ENCODE results near the gene TP63. TPM values are rescaled to one million over a fixed set of nuclear protein-coding genes. Genes with fewer than 3 reads are reported as not detected.

The TP63 gene
- total RNA-seq, 3 donors from 2014 or later (not counting 1 experiment from before 2014, with no cell fraction given), result 0.30 TPM; not detected in 2

GRCh38 chr3:189848395-189849040 lies 217.3 kb downstream of the TP63 start:
- H3K27me3 ChIP-seq (ENCODE audit: control insufficient read depth, insufficient read depth, low read length), result no peaks in the 10 kb centered on the region
- WGBS (ENCODE audit: insufficient coverage), result 80% methylated on average over 1 of the region's 1 CpG
- H3K9me3 Mint-ChIP-seq, result peaks cover 2 to 6% of the 10 kb centered on the region in 2 donors
- no peaks in the 10 kb centered on the region for H3K36me3 Mint-ChIP-seq
- no peak overlapping the region for H3K27ac ChIP-seq (ENCODE audit: low read length)
- intact Hi-C loops (cut with micrococcal nuclease), result no loop called here
- H3K36me3 ChIP-seq (ENCODE audit: control insufficient read depth, insufficient read depth, low read length), result no peaks in the 10 kb centered on the region
- no peak overlapping the region for H3K4me3 ChIP-seq (ENCODE audit: low read length)
- no peak for TF ChIP-seq CTCF (IDR thresholded peaks at IDR 0.05)
- H3K4me1 ChIP-seq (ENCODE audit: control insufficient read depth, insufficient read depth, low read length), result no peaks in the 10 kb centered on the region
- no peaks in the 10 kb centered on the region for H3K9me3 ChIP-seq (ENCODE audit: control insufficient read depth, insufficient read depth, low read length)
- H3K27me3 Mint-ChIP-seq (ENCODE audit: low read depth in 2 of 2), result no peaks in the 10 kb centered on the region
- H3K4me3 Mint-ChIP-seq, result no peak overlapping the region
- no peaks in the 10 kb centered on the region for H3K4me1 Mint-ChIP-seq
- H3K27ac Mint-ChIP-seq, result no peak overlapping the region
- ATAC-seq (no peak), DNase-seq (no peak)

- no peak overlapping the region for H3K4me3 Mint-ChIP-seq
- no peaks in the 10 kb centered on the region for H3K4me1 Mint-ChIP-seq
- Histone ChIP-seq H3K4me3 (ENCODE audit: low read length) (no peak overlapping the region), H3K27me3 (ENCODE audit: control insufficient read depth, insufficient read depth, low read length) (no peaks in the 10 kb centered on the region), H3K27ac (ENCODE audit: low read length) (no peak overlapping the region), H3K4me1 (ENCODE audit: control insufficient read depth, insufficient read depth, low read length) (no peaks in the 10 kb centered on the region), H3K36me3 (ENCODE audit: control insufficient read depth, insufficient read depth, low read length) (no peaks in the 10 kb centered on the region), H3K9me3 (ENCODE audit: control insufficient read depth, insufficient read depth, low read length) (no peaks in the 10 kb centered on the region)
- DNase-seq (no peak), ATAC-seq (no peak)
- H3K9me3 Mint-ChIP-seq, result peaks cover 2 to 6% of the 10 kb centered on the region in 2 donors
- TF ChIP-seq CTCF (IDR thresholded peaks at IDR 0.05), result no peak
- no peaks in the 10 kb centered on the region for H3K36me3 Mint-ChIP-seq
- intact Hi-C loops (cut with micrococcal nuclease), result no loop called here
- H3K27ac Mint-ChIP-seq, result no peak overlapping the region
- 93% methylated on average over 2 of the region's 2 CpGs for WGBS (ENCODE audit: insufficient coverage)
- H3K27me3 Mint-ChIP-seq (ENCODE audit: low read depth in 2 of 2), result no peaks in the 10 kb centered on the region
Measured at GRCh38 chr3:189849262-189849661, 218.1 kb downstream of the TP63 start.

- TF ChIP-seq CTCF (IDR thresholded peaks at IDR 0.05), result no peak
- WGBS (ENCODE audit: insufficient coverage), result 89% methylated on average over 3 of the region's 4 CpGs
- no peak for ATAC-seq
Measured at GRCh38 chr3:189851682-189852081, 220.5 kb downstream of the TP63 start.

GRCh38 chr3:189853906-189854305 lies 222.7 kb downstream of the TP63 start:
- Histone ChIP-seq H3K36me3 (ENCODE audit: control insufficient read depth, insufficient read depth, low read length) (no peaks in the 10 kb centered on the region), H3K27me3 (ENCODE audit: control insufficient read depth, insufficient read depth, low read length) (no peaks in the 10 kb centered on the region), H3K27ac (ENCODE audit: low read length) (no peak overlapping the region), H3K9me3 (ENCODE audit: control insufficient read depth, insufficient read depth, low read length) (no peaks in the 10 kb centered on the region), H3K4me3 (ENCODE audit: low read length) (no peak overlapping the region), H3K4me1 (ENCODE audit: control insufficient read depth, insufficient read depth, low read length) (no peaks in the 10 kb centered on the region)
- no peak overlapping the region for H3K4me3 Mint-ChIP-seq
- TF ChIP-seq CTCF (IDR thresholded peaks at IDR 0.05), result no peak
- intact Hi-C loops (cut with micrococcal nuclease), result no loop called here
- H3K27ac Mint-ChIP-seq, result no peak overlapping the region
- no peaks in the 10 kb centered on the region for H3K27me3 Mint-ChIP-seq (ENCODE audit: low read depth in 2 of 2)
- ATAC-seq, result no peak
- no peaks in the 10 kb centered on the region for H3K4me1 Mint-ChIP-seq
- no peaks in the 10 kb centered on the region for H3K36me3 Mint-ChIP-seq
- peaks cover 3 to 7% of the 10 kb centered on the region in 2 donors for H3K9me3 Mint-ChIP-seq
- DNase-seq, result no peak
- 100% methylated on average over 3 of the region's 3 CpGs for WGBS (ENCODE audit: insufficient coverage)

More at GRCh38 chr3:189851682-189852081, 220.5 kb downstream of the TP63 start:
- no peak for DNase-seq
- Mint-ChIP-seq H3K27ac (no peak overlapping the region), H3K27me3 (ENCODE audit: low read depth in 2 of 2) (no peaks in the 10 kb centered on the region), H3K4me3 (no peak overlapping the region), H3K9me3 (peaks cover 4 to 10% of the 10 kb centered on the region in 2 donors), H3K36me3 (no peaks in the 10 kb centered on the region), H3K4me1 (no peaks in the 10 kb centered on the region)
- no peak overlapping the region for H3K4me3 ChIP-seq (ENCODE audit: low read length)
- intact Hi-C loops (cut with micrococcal nuclease), result no loop called here
- H3K27me3 ChIP-seq (ENCODE audit: control insufficient read depth, insufficient read depth, low read length), result no peaks in the 10 kb centered on the region
- no peaks in the 10 kb centered on the region for H3K36me3 ChIP-seq (ENCODE audit: control insufficient read depth, insufficient read depth, low read length)
- H3K4me1 ChIP-seq (ENCODE audit: control insufficient read depth, insufficient read depth, low read length), result no peaks in the 10 kb centered on the region
- H3K27ac ChIP-seq (ENCODE audit: low read length), result no peak overlapping the region
- H3K9me3 ChIP-seq (ENCODE audit: control insufficient read depth, insufficient read depth, low read length), result no peaks in the 10 kb centered on the region

Measured in natural killer cell (primary cell).